Uterus (tissue), 2 donors: Measurements from ENCODE around the gene PRR5L.

Experiments
- POLR2A ChIP-seq, 2 donors: fragments of 450-650 bp; IDR thresholded peaks; one replicate each; pipeline ENCODE4 v1.6.1; 2016; ENCODE audit warnings: antibody characterized with exemption in 2 of 2, mild to moderate bottlenecking in 1 of 2, moderate library complexity in 1 of 2
- TF ChIP-seq, protein P1 (sequence below), 4 experiments: fragments of 200-600 bp in 2 of 4; fragments of 450-650 bp in 2 of 4; sonication (generic) in 2 of 4; IDR thresholded peaks; one replicate each; pipeline ENCODE4 v1.5.1; 2016 to 2019; ENCODE audit warnings: antibody characterized with exemption in 4 of 4, mild to moderate bottlenecking in 2 of 4, moderate library complexity in 1 of 4

DNA sequence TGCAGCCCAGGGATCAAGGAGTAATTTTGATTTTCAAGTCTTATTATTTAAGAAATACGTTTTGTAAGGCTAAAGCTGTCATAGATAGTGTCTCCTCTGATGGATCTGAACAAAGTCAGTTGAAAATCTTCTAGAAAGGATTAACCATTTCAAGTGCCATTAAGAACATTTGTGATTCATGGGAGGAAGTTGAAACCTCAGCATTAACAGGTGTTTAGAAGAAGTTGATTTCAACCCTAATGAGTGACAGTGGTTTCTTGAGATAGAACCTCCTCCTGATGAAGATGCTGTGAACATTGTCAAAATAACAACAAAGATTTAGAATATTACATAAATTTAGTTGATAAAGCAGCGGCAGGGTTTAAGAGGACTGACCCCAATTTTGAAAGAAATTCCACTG, 61.7 kb downstream of the PRR5L start:
- TF ChIP-seq, protein P1, sequence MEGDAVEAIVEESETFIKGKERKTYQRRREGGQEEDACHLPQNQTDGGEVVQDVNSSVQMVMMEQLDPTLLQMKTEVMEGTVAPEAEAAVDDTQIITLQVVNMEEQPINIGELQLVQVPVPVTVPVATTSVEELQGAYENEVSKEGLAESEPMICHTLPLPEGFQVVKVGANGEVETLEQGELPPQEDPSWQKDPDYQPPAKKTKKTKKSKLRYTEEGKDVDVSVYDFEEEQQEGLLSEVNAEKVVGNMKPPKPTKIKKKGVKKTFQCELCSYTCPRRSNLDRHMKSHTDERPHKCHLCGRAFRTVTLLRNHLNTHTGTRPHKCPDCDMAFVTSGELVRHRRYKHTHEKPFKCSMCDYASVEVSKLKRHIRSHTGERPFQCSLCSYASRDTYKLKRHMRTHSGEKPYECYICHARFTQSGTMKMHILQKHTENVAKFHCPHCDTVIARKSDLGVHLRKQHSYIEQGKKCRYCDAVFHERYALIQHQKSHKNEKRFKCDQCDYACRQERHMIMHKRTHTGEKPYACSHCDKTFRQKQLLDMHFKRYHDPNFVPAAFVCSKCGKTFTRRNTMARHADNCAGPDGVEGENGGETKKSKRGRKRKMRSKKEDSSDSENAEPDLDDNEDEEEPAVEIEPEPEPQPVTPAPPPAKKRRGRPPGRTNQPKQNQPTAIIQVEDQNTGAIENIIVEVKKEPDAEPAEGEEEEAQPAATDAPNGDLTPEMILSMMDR (IDR thresholded peaks at IDR 0.05) = no peak
- TF ChIP-seq POLR2A (IDR thresholded peaks at IDR 0.05) = no peak
